Endothelial cell (in vitro differentiated cells): ENCODE measurements around the gene TRIO. TPM values are rescaled to one million over a fixed set of nuclear protein-coding genes. Genes with fewer than 3 reads are reported as not detected.
A peak's percentile ranks its signal among the peaks of the same experiment; 100 is the strongest.

Experiments
- DNase-seq: peaks from one replicate; pipeline ENCODE4 v3.0.0; 2021; ENCODE audit warnings: low spot score
- H3K27ac Mint-ChIP-seq: one replicate; pipeline ENCODE4 v1.8.0; 2021; ENCODE audit warnings: mixed read lengths, inconsistent platforms; ENCODE audit not compliant: unreplicated experiment
- H3K27me3 Mint-ChIP-seq: one replicate; pipeline ENCODE4 v1.8.0; 2021; ENCODE audit warnings: mild to moderate bottlenecking, moderate library complexity, mixed read lengths, inconsistent platforms; ENCODE audit not compliant: unreplicated experiment
- H3K36me3 Mint-ChIP-seq: one replicate; pipeline ENCODE4 v1.8.0; 2021; ENCODE audit warnings: mild to moderate bottlenecking, low read depth, mixed read lengths, inconsistent platforms; ENCODE audit not compliant: unreplicated experiment
- H3K4me1 Mint-ChIP-seq: one replicate; pipeline ENCODE4 v1.8.0; 2021; ENCODE audit warnings: mild to moderate bottlenecking, mixed read lengths, inconsistent platforms; ENCODE audit not compliant: unreplicated experiment
- H3K4me3 Mint-ChIP-seq: one replicate; pipeline ENCODE4 v1.8.0; 2021; ENCODE audit warnings: mild to moderate bottlenecking, mixed read lengths, inconsistent platforms; ENCODE audit not compliant: unreplicated experiment
- H3K9me3 Mint-ChIP-seq: one replicate; pipeline ENCODE4 v1.8.0; 2021; ENCODE audit warnings: mixed read lengths, inconsistent platforms; ENCODE audit not compliant: unreplicated experiment
- CTCF ChIP-seq: fragments of 200-600 bp; sonication (generic); IDR thresholded peaks from one replicate; pipeline ENCODE4 v1.5.0; 2021; ENCODE audit warnings: antibody characterized with exemption; ENCODE audit not compliant: unreplicated experiment
- total RNA-seq: library from RNA; stranded (reverse); fragmentation: NEBNext Ultra II Directional; extraction: Animal tissue kit (Norgen Biotek cat#: 25700); gene quantifications from one replicate; pipeline ENCODE4 v1.2.1, GENCODE V29; 2021; ENCODE audit not compliant: unreplicated experiment

TRIO gene
- total RNA-seq, 1 donor from 2014 or later = 229 TPM

GRCh38 chr5:14277385-14278320, 134.5 kb downstream of the TRIO start:
- Mint-ChIP-seq H3K4me3 (no peak overlapping the region), H3K4me1 (peaks cover 38% of the 10 kb centered on the region), H3K36me3 (peaks cover 18% of the 10 kb centered on the region), H3K27ac (peak overlapping the region; percentile 68), H3K9me3 (no peaks in the 10 kb centered on the region), H3K27me3 (peaks cover 4% of the 10 kb centered on the region)
- DNase-seq = no peak
- no peak for TF ChIP-seq CTCF

GRCh38 chr5:14280294-14280854, 137.2 kb downstream of the TRIO start:
- Mint-ChIP-seq H3K27ac (no peak overlapping the region), H3K4me3 (no peak overlapping the region), H3K36me3 (peaks cover 18% of the 10 kb centered on the region), H3K9me3 (no peaks in the 10 kb centered on the region), H3K27me3 (peaks cover 6% of the 10 kb centered on the region), H3K4me1 (peaks cover 38% of the 10 kb centered on the region)
- no peak for DNase-seq
- no peak for TF ChIP-seq CTCF

DNA sequence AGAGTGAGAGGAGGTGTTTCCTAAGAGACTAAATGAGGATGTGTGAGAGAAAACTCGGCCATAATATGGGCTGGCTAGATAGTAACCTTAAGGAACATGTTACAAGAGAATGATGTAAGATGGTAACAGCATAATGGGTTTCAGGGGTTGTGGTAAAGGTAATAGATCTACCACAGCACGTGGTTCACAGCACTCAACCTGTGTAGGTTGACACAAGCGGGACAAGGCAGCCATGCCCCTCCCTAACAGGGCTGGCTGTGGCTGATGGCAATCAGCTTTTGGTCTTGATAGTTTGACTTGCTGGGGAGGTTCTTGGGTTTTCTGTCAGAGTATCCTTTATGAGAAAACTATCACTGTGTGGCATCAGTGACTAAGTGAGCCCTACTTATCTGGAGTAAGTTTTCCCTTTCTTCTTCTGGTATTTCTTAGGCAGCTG, 138.6 kb downstream of the TRIO start:
- Mint-ChIP-seq H3K36me3 (peaks cover 16% of the 10 kb centered on the region), H3K4me3 (no peak overlapping the region), H3K9me3 (no peaks in the 10 kb centered on the region), H3K27ac (peak overlapping the region; percentile 61), H3K4me1 (peaks cover 31% of the 10 kb centered on the region), H3K27me3 (peaks cover 6% of the 10 kb centered on the region)
- no peak for DNase-seq
- no peak for TF ChIP-seq CTCF

DNA sequence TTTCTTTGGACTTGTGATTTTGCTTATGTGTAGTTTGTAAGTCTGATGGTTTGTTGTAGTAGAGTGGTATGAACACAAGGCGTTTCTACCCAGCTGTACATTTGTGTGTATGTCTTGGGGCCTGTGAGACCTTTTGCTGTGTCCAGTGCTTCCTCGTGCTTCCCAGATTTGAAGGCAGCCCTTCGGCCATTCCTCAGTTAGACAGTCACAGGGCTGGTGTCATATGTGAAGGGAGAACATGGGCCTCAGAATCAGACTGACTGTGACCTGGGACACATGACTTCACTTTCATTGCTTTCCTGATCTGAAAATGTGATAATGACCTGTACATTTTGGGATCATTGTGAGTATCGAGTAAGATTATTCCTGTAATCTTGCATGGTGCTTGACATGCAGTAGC, 140.0 kb downstream of the TRIO start:
- peaks cover 22% of the 10 kb centered on the region for H3K36me3 Mint-ChIP-seq
- no peak for DNase-seq
- H3K27ac Mint-ChIP-seq = no peak overlapping the region
- no peak overlapping the region for H3K4me3 Mint-ChIP-seq
- H3K4me1 Mint-ChIP-seq = peaks cover 21% of the 10 kb centered on the region
- no peaks in the 10 kb centered on the region for H3K9me3 Mint-ChIP-seq
- H3K27me3 Mint-ChIP-seq = peaks cover 6% of the 10 kb centered on the region
- TF ChIP-seq CTCF = no peak
